GM12801 (cell line): ENCODE results near the gene TTLL11.

Experiments used
- CTCF ChIP-seq: IDR thresholded peaks from one replicate; pipeline ENCODE4 v1.5.1; 2011; ENCODE audit warnings: control low read depth; ENCODE audit not compliant: insufficient read length; ENCODE audit errors: extremely low read depth

The TTLL11 gene

GRCh38 chr9:122080986-122081385, 12.1 kb downstream of the TTLL11 start:
- TF ChIP-seq CTCF = no peak

- TF ChIP-seq CTCF = no peak
These were observed 14.6 kb downstream of the TTLL11 start for GRCh38 chr9:122078557-122078956.

- TF ChIP-seq CTCF = no peak
These were observed 16.3 kb downstream of the TTLL11 start for GRCh38 chr9:122076773-122077172.

- TF ChIP-seq CTCF = no peak
These were observed 17.0 kb downstream of the TTLL11 start for GRCh38 chr9:122076117-122076516.

- no peak for TF ChIP-seq CTCF
These were observed 17.7 kb downstream of the TTLL11 start for GRCh38 chr9:122075135-122076030.

- no peak for TF ChIP-seq CTCF
These were observed 21.4 kb downstream of the TTLL11 start for GRCh38 chr9:122071715-122072114.

- no peak for TF ChIP-seq CTCF
These were observed 22.2 kb downstream of the TTLL11 start for GRCh38 chr9:122070728-122071515.
